ENCODE data around the gene PRKAR1B.

Gene PRKAR1B

GRCh38 chr7:509426-510130, 217.5 kb downstream of the PRKAR1B start:
- no peak for DNase-seq (ENCODE audit: low read depth)

- DNase-seq (ENCODE audit: low read depth): no peak
These were observed 218.5 kb downstream of the PRKAR1B start for GRCh38 chr7:508461-509170.

GRCh38 chr7:507623-508300, 219.3 kb downstream of the PRKAR1B start:
- DNase-seq (ENCODE audit: low read depth): no peak

GRCh38 chr7:506921-507622, 220.0 kb downstream of the PRKAR1B start:
- no peak for DNase-seq (ENCODE audit: low read depth)

GRCh38 chr7:506391-506831, 220.7 kb downstream of the PRKAR1B start:
- no peak for DNase-seq (ENCODE audit: low read depth)

GRCh38 chr7:505171-505570, 221.9 kb downstream of the PRKAR1B start:
- DNase-seq (ENCODE audit: low read depth): no peak

GRCh38 chr7:504221-505111, 222.6 kb downstream of the PRKAR1B start:
- DNase-seq (ENCODE audit: low read depth): no peak

- DNase-seq (ENCODE audit: low read depth): no peak
These were observed 223.4 kb downstream of the PRKAR1B start for GRCh38 chr7:503575-504111.

GRCh38 chr7:502296-502695, 224.8 kb downstream of the PRKAR1B start:
- no peak for DNase-seq (ENCODE audit: low read depth)

- DNase-seq (ENCODE audit: low read depth): no peak
These were observed 225.6 kb downstream of the PRKAR1B start for GRCh38 chr7:501526-501925.

GRCh38 chr7:500521-501420, 226.3 kb downstream of the PRKAR1B start:
- DNase-seq (ENCODE audit: low read depth): no peak

- DNase-seq (ENCODE audit: low read depth): no peak
These were observed 227.1 kb downstream of the PRKAR1B start for GRCh38 chr7:499853-500485.

All from stimulated activated CD8-positive, alpha-beta memory T cell treated with anti-CD3 and anti-CD28 coated beads, Interleukin-7, amount 100 ng/mL, for 24 hours (primary cell).